Smooth muscle cell (in vitro differentiated cells): ENCODE results near the gene PHF1. TPM values are rescaled to one million over a fixed set of nuclear protein-coding genes. Genes with fewer than 3 reads are reported as not detected.
A peak's percentile ranks its signal among the peaks of the same experiment; 100 is the strongest.

Experiments
- DNase-seq: peaks from one replicate; lab custom pipeline; 2025; ENCODE audit not compliant: unreplicated experiment; lab: John Stamatoyannopoulos, UW
- H2AFZ ChIP-seq: fragments of 200-600 bp; sonication (generic); 2 replicates; pipeline ENCODE4 v1.6.0; 2016; ENCODE audit warnings: antibody characterized with exemption, low read depth, mild to moderate bottlenecking
- H3F3A ChIP-seq: fragments of 200-600 bp; sonication (generic); 2 replicates; pipeline ENCODE4 v1.6.0; 2017; ENCODE audit warnings: antibody characterized with exemption, low read depth
- H3K27ac ChIP-seq: fragments of 200-600 bp; sonication (generic); 2 replicates; pipeline ENCODE4 v1.5.1; 2016; ENCODE audit warnings: low read depth, mild to moderate bottlenecking
- H3K27me3 ChIP-seq: fragments of 200-600 bp; sonication (generic); 2 replicates; pipeline ENCODE4 v1.6.1; 2016; ENCODE audit warnings: low read depth, mild to moderate bottlenecking
- H3K36me3 ChIP-seq: fragments of 200-600 bp; sonication (generic); 2 replicates; pipeline ENCODE4 v1.5.1; 2016; ENCODE audit warnings: low read depth
- H3K4me1 ChIP-seq: fragments of 200-600 bp; sonication (generic); 2 replicates; pipeline ENCODE4 v1.5.1; 2016; ENCODE audit warnings: low read depth
- H3K4me2 ChIP-seq: fragments of 200-600 bp; sonication (generic); 2 replicates; pipeline ENCODE4 v1.6.0; 2016; ENCODE audit warnings: mild to moderate bottlenecking
- H3K4me3 ChIP-seq: fragments of 200-600 bp; sonication (generic); 2 replicates; pipeline ENCODE4 v1.5.1; 2016; ENCODE audit warnings: mild to moderate bottlenecking
- H3K79me2 ChIP-seq: fragments of 200-600 bp; sonication (generic); 2 replicates; pipeline ENCODE4 v1.6.0; 2016; ENCODE audit warnings: low read depth, mild to moderate bottlenecking
- H3K9ac ChIP-seq: fragments of 200-600 bp; sonication (generic); 2 replicates; pipeline ENCODE4 v1.6.0; 2016; ENCODE audit warnings: low read depth
- H3K9me3 ChIP-seq: fragments of 200-600 bp; sonication (generic); replicated peaks from 2 replicates; pipeline ENCODE4 v1.5.1; 2016; ENCODE audit warnings: low read depth
- H4K20me1 ChIP-seq: fragments of 200-600 bp; sonication (generic); 2 replicates; pipeline ENCODE4 v1.6.0; 2016; ENCODE audit warnings: low read depth
- WGBS: methylation state at CpG from one replicate; pipeline ENCODE4 v1.1.7; 2016; ENCODE audit warnings: low lambda C conversion rate; 5-methylcytosine and 5-hydroxymethylcytosine counted together
- polyA plus RNA-seq: library from polyadenylated mRNA; unstranded; fragments of >200 nt; fragmentation: Nextera tagmentation; extraction: Ambion mirVana; gene quantifications from 2 replicates; pipeline ENCODE4 v1.2.1, GENCODE V29; 2016
- total RNA-seq: library from RNA; depleted of rRNA; stranded (reverse); fragments of >200 nt; gene quantifications from 2 replicates; pipeline ENCODE4 v1.2.3, GENCODE V29; 2014
- TF ChIP-seq, protein P1 (sequence below): fragments of 200-600 bp; sonication (generic); IDR thresholded peaks from 2 replicates; pipeline ENCODE4 v1.5.1; 2017; ENCODE audit warnings: borderline replicate concordance, mild to moderate bottlenecking, antibody characterized with exemption; ENCODE audit not compliant: insufficient read depth, poor library complexity, severe bottlenecking

The PHF1 gene
- total and polyA plus RNA-seq, 2 experiments from 2014 or later = 36.9 to 39.3 TPM

DNA sequence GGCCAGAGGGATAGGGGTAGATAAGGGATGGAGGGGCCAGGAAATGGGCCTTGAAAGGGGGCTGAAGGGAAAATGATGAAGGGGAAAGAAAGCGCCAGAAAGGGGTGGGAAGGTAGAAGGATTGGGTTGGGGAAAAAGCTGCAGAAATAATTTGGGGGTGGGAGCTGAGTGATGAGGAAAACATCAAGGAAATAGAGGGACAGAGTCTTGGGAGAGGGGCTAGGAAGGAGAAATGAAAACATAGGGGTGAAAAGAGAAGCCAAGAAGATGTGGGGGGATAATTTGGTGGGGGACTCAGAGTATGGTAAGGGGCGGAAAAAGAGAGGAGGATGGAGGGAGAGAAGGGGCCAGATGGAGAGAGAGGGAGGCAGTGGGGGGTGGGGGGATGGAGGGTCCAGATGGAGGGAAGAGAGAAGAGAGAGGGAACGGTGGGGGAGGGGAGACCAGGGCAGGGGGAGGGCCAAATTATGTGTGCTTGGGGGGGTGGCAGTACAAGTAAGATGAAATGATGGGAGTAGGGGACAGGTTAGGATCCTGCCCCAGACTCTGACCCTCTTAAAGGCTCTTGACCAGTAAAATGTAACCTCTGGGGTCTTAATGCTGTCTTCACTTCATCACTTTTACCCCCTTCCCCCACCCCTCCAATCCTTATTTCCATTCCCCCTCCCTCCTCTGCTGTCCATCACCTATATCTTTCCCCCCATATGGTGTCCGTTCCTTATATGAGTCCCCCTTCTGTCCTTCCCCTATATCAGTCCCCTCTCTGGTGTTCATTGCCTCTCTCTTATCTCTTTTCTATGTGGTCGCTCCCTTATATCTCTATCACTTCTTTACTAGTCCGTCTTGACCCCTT, 9.9 kb downstream of the PHF1 start:
- peak overlapping the region; percentile 88 for H3K4me2 ChIP-seq
- H2AFZ ChIP-seq = no peak overlapping the region
- H3K4me1 ChIP-seq = peaks cover 48% of the 10 kb centered on the region
- TF ChIP-seq, protein P1, sequence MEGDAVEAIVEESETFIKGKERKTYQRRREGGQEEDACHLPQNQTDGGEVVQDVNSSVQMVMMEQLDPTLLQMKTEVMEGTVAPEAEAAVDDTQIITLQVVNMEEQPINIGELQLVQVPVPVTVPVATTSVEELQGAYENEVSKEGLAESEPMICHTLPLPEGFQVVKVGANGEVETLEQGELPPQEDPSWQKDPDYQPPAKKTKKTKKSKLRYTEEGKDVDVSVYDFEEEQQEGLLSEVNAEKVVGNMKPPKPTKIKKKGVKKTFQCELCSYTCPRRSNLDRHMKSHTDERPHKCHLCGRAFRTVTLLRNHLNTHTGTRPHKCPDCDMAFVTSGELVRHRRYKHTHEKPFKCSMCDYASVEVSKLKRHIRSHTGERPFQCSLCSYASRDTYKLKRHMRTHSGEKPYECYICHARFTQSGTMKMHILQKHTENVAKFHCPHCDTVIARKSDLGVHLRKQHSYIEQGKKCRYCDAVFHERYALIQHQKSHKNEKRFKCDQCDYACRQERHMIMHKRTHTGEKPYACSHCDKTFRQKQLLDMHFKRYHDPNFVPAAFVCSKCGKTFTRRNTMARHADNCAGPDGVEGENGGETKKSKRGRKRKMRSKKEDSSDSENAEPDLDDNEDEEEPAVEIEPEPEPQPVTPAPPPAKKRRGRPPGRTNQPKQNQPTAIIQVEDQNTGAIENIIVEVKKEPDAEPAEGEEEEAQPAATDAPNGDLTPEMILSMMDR = no peak
- H3K27ac ChIP-seq = peak overlapping the region; percentile 39
- H3K36me3 ChIP-seq = no peaks in the 10 kb centered on the region
- H4K20me1 ChIP-seq = peaks cover under 1% of the 10 kb centered on the region
- DNase-seq = no peak
- H3K9ac ChIP-seq = peak overlapping the region; percentile 96
- H3K9me3 ChIP-seq = no peaks in the 10 kb centered on the region
- peaks cover 36% of the 10 kb centered on the region for H3K79me2 ChIP-seq
- peak overlapping the region; percentile 54 for H3K4me3 ChIP-seq
- H3F3A ChIP-seq = peaks cover 23% of the 10 kb centered on the region
- WGBS = 43% methylated on average over 3 of the region's 6 CpGs
- H3K27me3 ChIP-seq = no peaks in the 10 kb centered on the region

DNA sequence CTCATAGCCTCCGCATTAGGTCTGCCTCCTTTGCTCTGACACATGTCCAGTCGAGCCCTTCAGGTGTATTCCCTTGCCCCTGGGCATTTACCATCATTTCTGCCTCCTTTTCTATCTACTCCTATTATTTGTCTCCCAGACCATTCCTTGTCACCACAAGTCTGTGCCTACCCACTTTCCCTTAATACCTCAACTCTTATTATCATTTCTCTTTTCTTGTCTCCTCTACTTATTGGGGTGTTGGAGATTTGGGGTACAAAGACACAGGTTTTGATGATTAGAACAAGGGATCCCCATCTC, 10.5 kb downstream of the PHF1 start:
- TF ChIP-seq, protein P1 = no peak
- peak overlapping the region; percentile 88 for H3K4me2 ChIP-seq
- no peak for DNase-seq
- H2AFZ ChIP-seq = no peak overlapping the region
- H3K4me3 ChIP-seq = no peak overlapping the region
- H3K27ac ChIP-seq = peak overlapping the region; percentile 39
- H4K20me1 ChIP-seq = no peaks in the 10 kb centered on the region
- no peaks in the 10 kb centered on the region for H3K9me3 ChIP-seq
- H3K9ac ChIP-seq = no peak overlapping the region
- peaks cover 44% of the 10 kb centered on the region for H3K4me1 ChIP-seq
- H3K27me3 ChIP-seq = no peaks in the 10 kb centered on the region
- WGBS = 85% methylated on average over 2 of the region's 2 CpGs
- H3F3A ChIP-seq = peaks cover 23% of the 10 kb centered on the region
- no peaks in the 10 kb centered on the region for H3K36me3 ChIP-seq
- H3K79me2 ChIP-seq = peaks cover 30% of the 10 kb centered on the region

DNA sequence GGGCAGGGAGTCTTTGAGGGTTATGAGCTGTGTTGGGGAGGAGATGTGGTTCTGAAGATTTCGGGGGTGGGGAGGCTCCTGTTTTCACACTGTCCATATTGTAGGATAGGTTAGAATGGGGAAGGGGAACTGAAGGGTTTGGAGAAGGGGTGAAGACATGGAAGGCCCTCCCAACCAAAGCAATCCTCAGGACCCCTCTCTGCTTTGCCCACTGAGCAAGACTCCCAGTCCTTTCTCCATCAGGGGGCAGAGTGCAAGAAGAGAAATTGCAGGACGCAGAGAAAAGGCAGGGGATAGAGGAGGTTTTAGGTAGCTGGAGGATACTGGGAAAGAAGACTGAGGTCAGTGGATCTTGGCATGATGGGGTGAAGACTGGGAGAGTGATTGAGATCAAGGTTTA, 13.0 kb downstream of the PHF1 start:
- Histone ChIP-seq H3K79me2 (peaks cover 35% of the 10 kb centered on the region), H3K4me3 (no peak overlapping the region), H3F3A (peaks cover 26% of the 10 kb centered on the region), H3K36me3 (no peaks in the 10 kb centered on the region), H4K20me1 (peaks cover 12% of the 10 kb centered on the region), H2AFZ (no peak overlapping the region), H3K9ac (no peak overlapping the region), H3K27me3 (no peaks in the 10 kb centered on the region), H3K9me3 (no peaks in the 10 kb centered on the region), H3K27ac (peak overlapping the region; percentile 77), H3K4me1 (peaks cover 44% of the 10 kb centered on the region), H3K4me2 (no peak overlapping the region)
- no peak for DNase-seq
- WGBS = 100% methylated on average over 2 of the region's 2 CpGs
- TF ChIP-seq, protein P1 = no peak
